IPS-NIHi7 (cell line): ENCODE results near the gene TMOD3.

ENCODE experiments used
- DNase-seq: peaks from one replicate; pipeline ENCODE4 v3.0.0; 2012; ENCODE audit warnings: mixed read lengths; ENCODE audit errors: extremely low spot score

TMOD3 gene

DNA sequence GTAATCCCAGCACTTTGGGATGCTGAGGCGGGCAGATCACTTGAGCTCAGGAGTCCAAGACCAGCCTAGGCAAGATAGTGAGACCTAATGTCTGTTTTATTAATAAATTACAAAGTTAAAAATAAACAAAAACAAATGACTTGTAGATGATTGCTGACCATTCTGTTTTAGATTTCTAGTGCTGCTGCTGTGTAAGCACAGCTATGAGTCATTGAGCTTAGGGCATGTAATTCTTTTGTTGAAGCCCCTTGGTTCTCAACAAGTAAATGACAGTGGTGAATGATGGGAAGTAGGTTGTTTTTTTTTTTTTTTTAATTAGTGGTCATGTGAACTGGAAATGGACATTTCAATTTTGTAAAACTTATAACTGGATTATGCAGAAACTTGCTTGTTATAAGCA is 78.9 kb downstream of the TMOD3 start:
- no peak for DNase-seq

DNA sequence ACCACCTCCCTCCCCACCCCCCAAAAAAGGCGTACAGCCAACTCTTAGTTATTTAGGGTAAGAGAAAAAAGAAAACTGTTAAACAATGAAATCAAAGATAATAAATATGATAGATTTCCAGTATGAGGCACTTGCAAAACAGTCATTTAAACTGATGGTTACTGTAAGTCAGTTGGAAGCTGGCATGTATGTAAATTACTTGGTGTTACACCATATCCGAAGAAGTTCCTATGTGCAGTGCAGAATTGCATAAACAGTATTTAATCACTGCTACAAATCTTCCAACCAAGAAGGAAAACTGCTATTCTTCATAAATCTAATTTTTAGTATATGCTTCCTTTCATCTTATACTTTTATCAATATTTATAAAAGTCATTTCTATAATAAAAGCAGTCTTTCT is 80.1 kb downstream of the TMOD3 start:
- no peak for DNase-seq

DNA sequence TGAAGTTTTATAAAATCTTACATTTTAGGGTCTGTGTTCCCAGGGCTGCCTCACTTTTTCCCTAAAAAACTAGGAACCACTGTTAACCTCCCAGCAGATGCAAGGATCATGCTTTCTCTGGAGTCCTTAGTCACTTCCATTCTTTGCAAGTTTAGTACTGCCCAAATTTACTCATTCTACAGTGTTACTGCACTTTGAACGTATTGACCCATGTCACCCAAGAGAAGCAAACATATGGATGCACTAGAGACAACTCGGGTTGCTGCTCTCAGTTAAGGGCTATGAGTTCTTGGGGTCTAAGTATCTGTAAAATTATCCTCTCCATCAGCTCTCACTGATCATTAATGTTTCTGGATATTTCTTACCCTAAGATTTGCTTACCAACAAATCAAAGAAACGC is 83.1 kb downstream of the TMOD3 start:
- no peak for DNase-seq

DNA sequence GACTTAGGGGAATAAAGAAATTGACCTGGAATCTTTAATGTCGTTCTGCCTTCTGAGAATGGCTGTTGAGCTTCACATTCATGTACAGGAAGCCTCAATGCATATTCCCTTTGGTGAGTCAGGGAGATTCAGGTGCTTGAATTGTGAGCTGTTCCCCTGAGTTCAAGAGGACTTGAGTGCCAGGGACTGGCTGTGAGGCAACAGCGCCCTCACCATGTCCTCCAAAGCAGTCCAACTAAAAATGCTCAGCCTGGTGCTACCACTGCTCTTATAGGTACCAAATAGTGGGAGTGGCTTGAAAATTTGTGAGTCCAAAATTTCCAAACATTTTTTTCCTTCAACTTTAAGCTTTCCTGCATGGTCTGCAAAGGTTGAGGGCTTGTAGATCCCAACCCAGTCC is 88.0 kb downstream of the TMOD3 start:
- DNase-seq: peak; percentile 73

DNA sequence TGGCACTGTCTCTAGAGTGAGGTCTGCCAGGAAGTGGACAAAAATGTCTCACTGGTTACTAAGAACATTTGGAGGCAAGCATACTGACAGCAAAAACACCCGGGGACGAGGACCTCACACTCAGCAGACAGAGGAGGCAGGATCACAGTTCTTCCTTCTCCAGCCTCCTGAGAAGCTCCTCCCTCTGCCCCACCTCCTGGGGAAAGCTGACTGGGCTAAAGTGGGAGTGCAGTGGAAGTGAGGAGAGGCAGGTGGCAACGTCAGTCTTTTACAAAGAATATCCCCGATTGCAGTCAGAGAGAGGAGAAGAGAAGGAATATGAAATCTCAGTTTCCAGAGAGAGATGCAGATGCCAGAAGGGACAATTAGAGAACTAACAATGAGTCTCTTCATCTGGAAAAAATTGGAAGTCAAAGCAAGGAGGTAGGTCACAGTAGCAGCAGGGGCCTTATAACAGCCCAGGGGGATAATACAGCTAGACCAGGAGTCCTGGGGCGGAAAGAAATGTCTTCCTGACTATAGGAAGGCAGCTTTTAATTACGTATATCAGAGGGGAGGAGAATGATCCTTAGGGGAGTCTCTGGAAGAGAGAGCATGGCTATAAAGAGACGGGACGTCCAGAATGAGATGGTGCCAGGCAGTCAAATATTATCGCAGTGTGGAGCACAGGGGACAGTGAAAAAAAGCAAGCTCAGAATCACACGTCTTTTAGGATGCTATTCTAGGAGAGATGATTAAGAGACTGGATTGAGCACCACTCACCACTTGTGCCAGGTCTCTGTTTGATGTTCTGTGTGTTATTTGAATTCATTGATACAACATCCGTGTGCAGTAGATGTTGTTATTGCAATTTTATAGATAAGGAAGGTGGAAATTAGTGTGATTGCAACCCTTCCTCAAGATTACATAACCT is 95.0 kb downstream of the TMOD3 start:
- DNase-seq: peak; percentile 50

DNA sequence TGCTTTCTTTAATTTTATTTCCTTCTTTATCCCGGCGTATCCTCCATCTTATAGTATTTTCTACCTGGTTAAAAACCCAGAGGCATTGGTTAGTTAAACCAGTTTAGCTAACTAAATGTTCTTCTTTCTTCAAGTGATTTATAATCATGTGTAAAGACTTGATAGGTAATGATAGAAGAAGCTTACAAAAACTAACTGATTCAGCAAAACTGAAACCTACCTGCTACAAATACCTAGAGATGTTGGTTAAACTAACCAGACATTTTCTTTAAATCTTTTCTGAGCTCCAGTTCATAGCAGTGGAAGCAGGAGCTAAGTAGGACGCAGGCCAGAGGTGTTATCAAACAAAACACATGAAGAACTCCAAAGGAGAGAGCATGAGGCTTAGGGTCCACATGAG is 97.4 kb downstream of the TMOD3 start:
- DNase-seq: no peak

DNA sequence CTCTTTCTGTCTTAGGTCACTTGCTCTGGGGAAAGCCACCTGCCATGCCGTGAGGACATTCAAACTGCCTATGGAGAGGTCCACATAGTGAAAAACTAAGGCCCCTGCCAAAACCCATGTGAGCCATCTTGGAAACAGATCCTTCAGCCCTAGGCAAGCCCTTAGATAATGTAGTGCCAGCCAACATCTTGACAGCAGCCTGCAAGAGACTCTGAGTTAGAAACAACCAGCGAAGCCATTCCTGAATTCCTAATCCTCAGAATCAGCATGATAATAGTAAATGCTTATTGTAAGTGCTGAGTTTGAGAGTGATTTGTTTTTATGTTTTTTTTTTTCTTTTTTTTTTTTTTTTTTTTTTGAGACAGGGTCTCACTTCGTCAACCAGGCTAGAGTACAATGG is 101.6 kb downstream of the TMOD3 start:
- no peak for DNase-seq

DNA sequence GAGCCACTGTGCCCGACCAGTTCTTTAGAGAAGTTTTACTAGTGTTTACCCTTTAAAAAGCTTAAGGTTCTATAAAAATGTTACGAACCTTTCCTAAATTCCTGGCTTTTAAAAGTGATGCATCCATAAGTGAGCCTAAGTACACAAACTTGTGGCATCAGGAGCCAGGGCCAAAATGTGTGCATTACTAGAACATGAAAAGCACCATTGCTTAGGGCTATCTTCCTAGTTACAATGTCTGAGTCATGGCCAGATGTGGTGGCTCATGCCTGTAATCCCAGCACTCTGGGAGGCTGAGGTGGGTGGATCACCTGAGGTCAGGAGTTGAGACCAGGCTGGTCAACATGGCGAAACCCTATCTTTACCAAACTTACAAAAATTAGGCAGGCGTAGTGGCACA is 102.2 kb downstream of the TMOD3 start:
- no peak for DNase-seq

DNA sequence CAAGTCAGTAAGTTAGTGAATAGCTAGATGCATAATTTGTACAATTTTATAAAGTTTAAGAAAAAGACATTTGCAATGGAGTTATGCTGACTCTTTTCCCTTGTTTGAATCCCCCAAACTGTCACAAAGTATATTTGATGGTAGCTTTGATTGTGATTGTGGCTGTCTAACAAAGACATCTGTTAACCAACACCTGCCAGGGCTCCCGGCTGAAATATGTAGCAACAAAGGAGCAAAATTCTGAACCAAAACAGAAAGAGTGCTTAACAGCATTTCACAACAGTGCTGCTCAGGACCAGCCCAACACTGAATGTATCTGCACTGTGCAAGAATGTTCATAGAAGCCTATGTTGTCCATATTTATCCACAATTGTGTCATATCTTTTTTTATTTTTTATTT is 102.7 kb downstream of the TMOD3 start:
- no peak for DNase-seq

DNA sequence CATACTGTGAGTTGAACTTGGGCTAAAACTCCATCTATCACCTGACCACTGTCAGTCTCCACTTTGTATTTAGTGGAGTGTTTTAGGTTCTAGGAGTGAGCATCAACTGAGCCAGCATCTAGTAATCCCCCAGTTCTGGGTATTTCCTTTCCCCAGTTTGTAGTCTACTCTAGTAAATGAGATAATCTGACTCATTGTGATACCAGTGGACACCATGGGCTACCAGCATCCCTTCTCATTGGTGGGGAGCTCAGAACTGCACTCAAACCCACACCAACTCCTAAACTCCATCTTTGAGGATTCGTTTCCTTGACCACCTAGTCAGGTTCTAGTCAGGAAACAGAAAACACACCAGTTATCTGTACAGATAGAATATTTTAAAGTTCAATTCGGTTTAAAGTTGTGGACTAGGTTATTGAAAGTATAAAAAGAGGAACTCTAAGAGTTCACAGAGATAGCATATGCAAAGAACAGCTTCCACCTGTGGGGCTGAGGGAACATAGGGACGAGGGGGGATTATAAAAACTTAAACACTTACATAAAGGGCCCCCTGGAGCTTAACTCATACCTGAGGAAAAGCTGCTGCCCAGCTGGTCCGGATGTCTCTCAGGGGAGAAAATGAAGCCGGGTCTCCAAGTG is 106.1 kb downstream of the TMOD3 start:
- no peak for DNase-seq

DNA sequence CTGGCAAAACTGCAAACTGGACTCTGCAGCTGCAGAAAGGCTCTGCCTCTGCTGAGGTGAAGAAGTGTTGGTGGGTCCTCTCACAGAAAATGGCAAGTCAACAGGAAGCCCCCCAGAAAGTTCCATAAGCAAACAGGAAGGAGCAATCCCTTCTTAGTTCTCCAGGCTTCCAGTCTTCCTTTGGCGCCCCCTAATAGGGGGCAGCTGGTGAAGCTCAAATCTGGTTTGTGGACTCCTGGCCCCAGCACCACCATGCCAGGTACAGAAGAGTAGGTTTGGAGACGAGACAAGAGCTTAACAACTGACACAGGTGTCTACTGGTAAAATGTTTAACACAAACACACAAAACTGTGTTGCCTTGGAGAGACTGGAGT is 106.6 kb downstream of the TMOD3 start:
- DNase-seq: peak; percentile 37

DNA sequence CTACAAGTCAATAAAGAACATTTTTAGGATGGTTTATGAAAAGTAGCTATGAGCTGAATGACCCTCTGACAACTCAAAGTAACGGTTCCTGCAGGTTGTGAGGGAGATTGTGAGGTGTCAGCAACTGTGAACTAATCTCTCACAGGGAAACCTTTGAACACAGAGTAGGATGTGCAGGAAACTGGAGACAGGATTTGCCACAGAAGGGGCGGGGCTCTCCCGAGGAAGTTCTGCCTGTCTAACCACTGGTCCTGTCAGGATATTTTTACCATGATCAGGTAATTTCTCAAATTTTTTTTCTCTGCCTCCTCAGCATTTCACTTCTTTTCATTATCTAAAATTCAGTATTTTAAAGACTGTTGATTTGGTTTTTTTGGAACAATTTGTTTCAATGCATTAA is 108.8 kb downstream of the TMOD3 start:
- DNase-seq: no peak

DNA sequence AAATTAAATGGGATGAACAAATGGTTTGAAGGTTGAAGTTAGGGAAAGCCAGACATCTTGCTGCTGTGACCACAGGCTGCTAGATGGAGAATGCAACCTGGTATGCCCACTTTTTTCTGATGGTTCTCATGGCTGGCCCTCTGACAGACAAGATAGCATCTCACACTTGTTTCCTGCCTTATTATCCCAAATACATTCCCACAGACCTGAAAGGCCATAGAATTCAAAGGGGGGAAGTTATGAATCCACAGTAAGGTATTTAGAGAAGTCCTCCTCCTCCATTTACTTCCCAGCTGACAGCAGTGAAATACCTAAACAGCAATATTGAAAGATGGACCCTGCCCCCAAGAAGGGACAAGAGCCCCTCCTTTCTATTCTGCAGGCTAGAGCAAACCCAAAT is 109.8 kb downstream of the TMOD3 start:
- DNase-seq: no peak

DNA sequence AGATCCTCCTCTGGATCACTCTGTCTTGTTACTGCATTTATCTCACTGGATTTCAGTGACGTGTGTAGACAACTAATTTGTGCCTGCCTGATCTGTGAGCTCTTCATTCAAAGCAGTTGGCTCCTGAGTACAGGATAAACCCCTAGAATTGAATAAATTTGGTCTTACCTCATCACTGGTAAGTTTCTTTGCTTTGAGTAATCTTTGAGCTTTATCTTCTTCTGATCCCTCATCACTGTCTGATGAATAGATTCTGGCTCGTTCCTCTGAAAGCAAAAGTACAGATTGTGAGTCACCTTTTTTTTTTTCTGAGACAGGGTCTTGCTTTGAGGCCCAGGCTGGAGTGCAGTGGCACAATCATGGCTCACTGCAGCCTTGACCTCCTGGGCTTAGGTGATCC is 117.7 kb downstream of the TMOD3 start:
- no peak for DNase-seq

DNA sequence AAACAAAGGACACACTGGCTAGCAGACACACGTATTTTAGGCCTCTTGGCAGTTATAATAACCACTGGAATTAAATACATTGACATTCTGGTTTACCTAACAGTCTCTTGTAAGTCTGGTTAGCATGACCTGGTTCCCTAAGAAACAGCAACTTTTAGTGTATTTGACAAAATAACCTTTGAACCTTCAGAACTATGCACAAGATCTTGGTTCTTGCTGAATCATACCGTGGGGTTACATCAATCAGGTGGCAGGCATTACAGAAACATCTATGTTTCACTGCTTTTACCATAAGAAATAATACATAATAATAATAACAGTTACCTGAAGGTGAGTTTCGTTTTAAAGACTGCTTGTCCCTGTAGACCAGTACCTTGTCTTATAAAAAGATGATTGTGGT is 123.4 kb downstream of the TMOD3 start:
- no peak for DNase-seq

DNA sequence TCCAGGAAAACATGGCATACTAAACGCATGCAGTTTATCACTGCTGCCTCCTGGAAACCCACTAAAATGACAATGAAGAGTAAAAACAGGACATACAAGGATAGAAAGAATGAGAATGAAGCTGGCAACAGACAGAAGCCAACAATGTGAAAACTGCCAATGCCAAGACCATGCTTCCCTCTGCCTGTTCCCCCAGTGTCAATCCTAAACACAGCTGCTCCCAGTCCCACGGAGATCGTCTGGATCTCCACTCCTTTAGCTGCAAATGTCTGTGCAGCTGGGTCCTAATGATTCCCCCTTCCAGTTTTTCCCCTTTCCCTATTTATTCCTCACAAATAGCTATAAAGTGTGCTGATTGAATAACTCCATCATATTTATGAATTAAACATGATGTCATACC is 126.1 kb downstream of the TMOD3 start:
- DNase-seq: no peak
